ENCODE data around the gene NXN. TPM values are rescaled to one million over a fixed set of nuclear protein-coding genes. Genes with fewer than 3 reads are reported as not detected.
"Not testable (repeated sequence)": the region's sequence is repeated elsewhere in the genome, so short reads cannot be mapped to it uniquely, and the experiment has no call there.

NXN gene
- total RNA-seq, 4 donors from 2014 or later, result 39.6 to 103 (median 59.1) TPM

- Histone ChIP-seq H3K4me1 (peaks cover 0 to 20% (median 0%) of the 10 kb centered on the region in 3 donors), H3K27ac (peak overlapping the region in 3 of 4 donors; percentile 69 to 73 (median 71)), H3K36me3 (no peaks in the 10 kb centered on the region), H3K27me3 (no peaks in the 10 kb centered on the region), H3K4me3 (no peak overlapping the region), H3K9me3 (no peaks in the 10 kb centered on the region)
- peak; percentile 89 for ATAC-seq
- TF ChIP-seq CTCF (IDR thresholded peaks at IDR 0.05), result no peak
- peak; percentile 56 for TF ChIP-seq POLR2AphosphoS5 (IDR thresholded peaks at IDR 0.05)
- no peak for TF ChIP-seq POLR2A (IDR thresholded peaks at IDR 0.05)
- 23 to 38% methylated on average over 7 to 9 of the region's 9 CpGs for WGBS, 2 donors (ENCODE audit: low coverage in 1 of 2)
These were observed 144.3 kb downstream of the NXN start for GRCh38 chr17:835263-835662.

GRCh38 chr17:834136-834535, 145.4 kb downstream of the NXN start:
- Histone ChIP-seq H3K9me3 (no peaks in the 10 kb centered on the region), H3K4me3 (no peak overlapping the region), H3K27me3 (no peaks in the 10 kb centered on the region), H3K4me1 (peaks cover 0 to 20% (median 0%) of the 10 kb centered on the region in 3 donors), H3K27ac (peak overlapping the region in 3 of 4 donors; percentile 69 to 73 (median 71)), H3K36me3 (no peaks in the 10 kb centered on the region)
- WGBS, 2 donors (ENCODE audit: low coverage in 1 of 2), result 71 to 86% methylated on average over 1 to 2 of the region's 6 CpGs
- no peak for ATAC-seq
- TF ChIP-seq POLR2AphosphoS5 (IDR thresholded peaks at IDR 0.05) (no peak), CTCF (IDR thresholded peaks at IDR 0.05) (no peak), EP300 (IDR thresholded peaks at IDR 0.05) (no peak), POLR2A (IDR thresholded peaks at IDR 0.05) (no peak)

GRCh38 chr17:830950-831349, 148.6 kb downstream of the NXN start:
- no peak overlapping the region for H3K4me3 ChIP-seq
- H3K36me3 ChIP-seq, result no peaks in the 10 kb centered on the region
- H3K27me3 ChIP-seq, result no peaks in the 10 kb centered on the region
- no peak for ATAC-seq
- TF ChIP-seq CTCF (IDR thresholded peaks at IDR 0.05), result no peak
- TF ChIP-seq POLR2AphosphoS5 (IDR thresholded peaks at IDR 0.05), result no peak
- TF ChIP-seq POLR2A (IDR thresholded peaks at IDR 0.05), result no peak
- TF ChIP-seq EP300 (IDR thresholded peaks at IDR 0.05), result no peak
- H3K9me3 ChIP-seq, result no peaks in the 10 kb centered on the region
- WGBS, 2 donors (ENCODE audit: low coverage in 1 of 2), result 73 to 91% methylated on average over 5 to 6 of the region's 7 CpGs
- peaks cover 0 to 15% (median 0%) of the 10 kb centered on the region in 3 donors for H3K4me1 ChIP-seq
- H3K27ac ChIP-seq, result no peak overlapping the region

- peaks cover 0 to 12% (median 0%) of the 10 kb centered on the region in 3 donors for H3K4me1 ChIP-seq
- H3K4me3 ChIP-seq, result no peak overlapping the region
- ATAC-seq, result no peak
- no peaks in the 10 kb centered on the region for H3K9me3 ChIP-seq
- no peak overlapping the region for H3K27ac ChIP-seq
- H3K27me3 ChIP-seq, result no peaks in the 10 kb centered on the region
- H3K36me3 ChIP-seq, result peaks cover 0 to 5% of the 10 kb centered on the region in 2 donors
- 40 to 76% methylated on average over 1 to 19 of the region's 19 CpGs for WGBS, 2 donors (ENCODE audit: low coverage in 1 of 2)
- TF ChIP-seq POLR2A (IDR thresholded peaks at IDR 0.05), result no peak
- no peak for TF ChIP-seq EP300 (IDR thresholded peaks at IDR 0.05)
- no peak for TF ChIP-seq CTCF (IDR thresholded peaks at IDR 0.05)
- TF ChIP-seq POLR2AphosphoS5 (IDR thresholded peaks at IDR 0.05), result no peak
These were observed 149.2 kb downstream of the NXN start for GRCh38 chr17:830381-830780.

- H3K36me3 ChIP-seq, result peaks cover 0 to 13% of the 10 kb centered on the region in 2 donors
- WGBS, 2 donors (ENCODE audit: low coverage in 1 of 2), result 66 to 74% methylated on average over 2 to 3 of the region's 3 CpGs
- not testable (repeated sequence) for H3K4me3 ChIP-seq, H3K27ac ChIP-seq, H3K27me3 ChIP-seq, ATAC-seq, H3K9me3 ChIP-seq, H3K4me1 ChIP-seq
These were observed 150.0 kb downstream of the NXN start for GRCh38 chr17:829614-830013.

Data from gastroesophageal sphincter (tissue), 4 donors.